HG02571 (cell line): ENCODE data around the gene BCL2A1.
"Not testable (repeated sequence)": the region's sequence is repeated elsewhere in the genome, so short reads cannot be mapped to it uniquely, and the experiment has no call there.

Experiments used
- ATAC-seq: cut with Tn5 transposase; IDR thresholded peaks from one replicate; pipeline ENCODE4 v1.9.1; 2021; ENCODE audit warnings: mild to moderate bottlenecking, moderate library complexity; ENCODE audit not compliant: unreplicated experiment

Gene BCL2A1

GRCh38 chr15:79970624-79971434 lies at the start of gene BCL2A1:
TSS of gene BCL2A1 (minus strand) at chr15:79971196. CDS start at chr15:79971119, 77 bp downstream.
- ATAC-seq: no peak

DNA sequence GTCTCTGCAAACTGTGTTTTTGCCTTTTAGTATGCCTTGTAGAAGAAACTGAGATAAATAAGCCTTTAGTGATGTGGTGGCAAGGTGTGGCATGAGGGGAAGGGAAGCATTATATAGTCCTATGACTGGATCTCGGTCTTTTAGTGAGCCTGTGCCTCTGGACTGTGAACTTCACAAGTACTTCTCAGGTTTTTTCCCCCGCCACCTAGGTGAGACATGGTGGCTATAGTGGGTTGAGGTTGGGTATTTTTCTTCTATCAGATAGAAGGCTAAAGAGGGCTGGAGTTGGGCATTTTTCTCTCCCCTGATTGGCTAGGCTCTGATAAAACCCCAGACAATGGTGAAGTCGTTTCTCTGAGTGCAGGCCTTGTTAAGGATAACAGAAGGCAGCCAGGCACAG lies 49.7 kb upstream of the BCL2A1 start:
- no peak for ATAC-seq

DNA sequence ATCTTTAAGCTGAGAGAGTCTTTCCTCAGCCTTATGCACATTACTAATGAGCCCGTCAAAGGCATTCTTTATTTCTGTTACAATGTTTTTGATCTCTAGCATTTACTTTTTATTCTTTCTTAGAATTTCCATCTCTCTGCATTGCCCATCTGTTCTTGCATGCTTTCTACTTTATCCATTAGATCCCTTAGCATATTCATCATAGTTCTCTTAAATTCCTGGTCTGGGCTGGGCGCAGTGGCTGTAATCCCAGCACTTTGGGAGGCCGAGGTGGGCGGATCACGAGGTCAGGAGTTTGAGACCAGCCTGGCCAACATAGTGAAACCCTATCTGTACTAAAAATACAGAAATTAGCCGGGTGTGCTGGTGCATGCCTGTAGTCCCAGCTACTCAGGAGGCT lies 49.2 kb upstream of the BCL2A1 start:
- not testable (repeated sequence) for ATAC-seq

DNA sequence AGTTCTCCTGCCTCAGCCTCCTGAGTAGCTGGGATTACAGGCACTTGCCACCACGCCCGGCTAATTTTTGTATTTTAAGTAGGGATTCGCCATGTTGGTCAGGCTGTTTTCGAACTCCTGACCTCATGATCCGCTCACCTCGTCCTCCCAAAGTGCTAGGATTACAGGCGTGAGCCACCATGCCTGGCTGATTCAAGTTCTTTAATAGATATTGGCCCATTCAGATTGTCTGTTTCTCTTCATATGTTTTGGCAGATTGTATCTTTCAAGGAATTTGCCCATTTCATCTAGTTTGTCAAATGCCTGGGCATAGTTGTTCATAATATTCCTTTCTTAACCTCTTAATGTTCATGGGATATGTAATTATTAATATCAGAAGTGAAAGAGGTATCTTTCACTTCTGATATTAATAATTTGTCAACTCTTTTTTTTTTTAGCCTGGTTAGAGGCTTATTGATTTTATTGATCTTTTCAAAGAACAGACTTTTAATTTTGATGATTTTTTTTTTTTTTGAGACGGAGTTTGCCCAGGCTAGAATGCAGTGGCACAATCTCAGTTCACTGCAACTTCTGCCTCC lies 48.3 kb upstream of the BCL2A1 start:
- no peak for ATAC-seq

DNA sequence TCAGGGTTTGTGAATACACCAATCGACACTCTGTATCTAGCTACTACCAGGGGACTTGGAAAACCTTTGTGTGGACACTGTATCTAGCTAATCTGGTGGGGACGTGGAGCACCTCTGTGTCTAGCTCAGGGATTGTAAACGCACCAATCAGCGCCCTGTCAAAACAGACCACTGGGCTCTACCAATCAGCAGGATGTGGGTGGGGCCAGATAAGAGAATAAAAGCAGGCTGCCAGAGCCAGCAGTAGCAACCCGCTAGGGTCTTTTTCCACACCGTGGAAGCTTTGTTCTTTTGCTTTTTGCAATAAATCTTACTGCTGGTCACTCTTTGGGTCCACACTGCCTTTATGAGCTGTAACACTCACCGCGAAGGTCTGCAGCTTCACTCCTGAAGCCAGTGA lies 46.1 kb upstream of the BCL2A1 start:
- ATAC-seq: not testable (repeated sequence)

GRCh38 chr15:80016506-80016905 lies 45.5 kb upstream of the BCL2A1 start:
- not testable (repeated sequence) for ATAC-seq

DNA sequence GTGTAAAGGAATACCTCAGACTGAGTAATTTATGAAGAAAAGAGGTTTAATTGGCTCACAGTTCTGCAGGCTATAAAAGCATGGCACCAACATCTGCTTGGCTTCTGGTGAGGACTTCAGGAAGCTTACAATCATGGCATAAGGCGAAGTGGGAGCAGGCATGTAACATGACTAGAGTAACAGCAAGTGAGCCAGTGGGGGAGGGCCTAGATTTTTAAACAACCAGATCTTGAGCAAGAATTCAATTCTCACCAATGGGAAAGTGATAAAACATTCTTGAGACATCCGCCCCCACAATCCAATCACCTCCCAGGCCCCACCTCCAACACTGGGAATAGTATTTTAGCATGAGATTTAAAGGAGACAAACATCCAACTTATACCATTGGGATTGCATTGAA lies 44.2 kb upstream of the BCL2A1 start:
- ATAC-seq: no peak

- ATAC-seq: not testable (repeated sequence)
These were observed 43.2 kb upstream of the BCL2A1 start for GRCh38 chr15:80014186-80014585.

DNA sequence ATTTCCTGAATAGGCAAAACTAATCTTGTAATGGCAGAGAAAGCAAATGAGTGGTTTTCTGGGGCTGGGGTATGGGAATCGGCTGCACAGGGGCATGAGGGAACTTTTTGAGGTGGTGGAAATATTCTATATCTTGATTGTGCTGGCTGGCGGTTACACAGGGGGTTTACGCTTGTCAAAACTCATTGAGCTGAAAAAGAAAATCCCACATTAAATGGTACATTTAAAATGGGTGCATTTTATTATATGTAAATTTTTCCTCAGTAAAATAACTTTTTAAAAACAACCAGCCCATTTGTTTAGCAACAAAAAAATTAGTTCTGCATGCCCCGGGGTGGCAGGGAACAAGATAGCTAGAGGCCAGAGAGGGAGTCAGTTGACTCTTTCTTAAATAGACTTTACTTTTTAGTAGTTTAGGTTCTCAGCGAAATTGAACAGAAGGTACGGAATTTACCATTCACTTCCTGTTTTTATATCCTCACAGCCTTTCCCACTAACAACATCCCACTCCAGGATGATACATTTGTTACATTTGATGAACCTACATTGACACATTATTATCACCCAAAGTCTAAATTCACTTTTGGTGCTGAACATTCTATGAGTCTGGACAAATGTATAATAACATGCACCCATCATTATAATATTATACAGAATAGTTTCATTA lies 41.2 kb upstream of the BCL2A1 start:
- no peak for ATAC-seq

DNA sequence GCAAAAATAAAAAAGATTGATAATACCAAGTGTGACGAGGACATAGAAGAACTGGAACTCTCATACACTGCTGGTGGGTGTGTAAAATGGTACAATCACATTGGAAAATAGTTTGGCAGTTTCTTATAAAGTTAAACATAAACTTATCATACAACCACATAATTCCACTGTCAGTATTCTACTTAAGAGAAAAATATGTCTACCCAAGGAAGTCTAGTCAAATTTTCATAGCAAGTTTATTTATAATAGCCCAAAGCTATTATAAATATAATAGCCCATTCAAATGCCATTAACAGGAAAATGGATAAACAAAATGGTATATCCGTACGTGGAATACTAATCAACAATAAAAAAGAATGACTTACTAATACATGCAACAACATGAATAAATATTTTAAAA lies 40.6 kb upstream of the BCL2A1 start:
- ATAC-seq: no peak

- peak; percentile 54 for ATAC-seq
These were observed 40.1 kb upstream of the BCL2A1 start for GRCh38 chr15:80011041-80011523.

- ATAC-seq: no peak
These were observed 39.2 kb upstream of the BCL2A1 start for GRCh38 chr15:80010131-80010673.

GRCh38 chr15:80007532-80007931 lies 36.5 kb upstream of the BCL2A1 start:
- no peak for ATAC-seq

GRCh38 chr15:80006946-80007345 lies 36.0 kb upstream of the BCL2A1 start:
- no peak for ATAC-seq

GRCh38 chr15:80003934-80004472 lies 33.0 kb upstream of the BCL2A1 start:
- ATAC-seq: no peak

- ATAC-seq: no peak
These were observed 32.2 kb upstream of the BCL2A1 start for GRCh38 chr15:80003171-80003570.

- ATAC-seq: no peak
These were observed 31.3 kb upstream of the BCL2A1 start for GRCh38 chr15:80002267-80002666.

GRCh38 chr15:79994615-79995014 lies 23.6 kb upstream of the BCL2A1 start:
- no peak for ATAC-seq

GRCh38 chr15:79991826-79992225 lies 20.8 kb upstream of the BCL2A1 start:
- no peak for ATAC-seq

DNA sequence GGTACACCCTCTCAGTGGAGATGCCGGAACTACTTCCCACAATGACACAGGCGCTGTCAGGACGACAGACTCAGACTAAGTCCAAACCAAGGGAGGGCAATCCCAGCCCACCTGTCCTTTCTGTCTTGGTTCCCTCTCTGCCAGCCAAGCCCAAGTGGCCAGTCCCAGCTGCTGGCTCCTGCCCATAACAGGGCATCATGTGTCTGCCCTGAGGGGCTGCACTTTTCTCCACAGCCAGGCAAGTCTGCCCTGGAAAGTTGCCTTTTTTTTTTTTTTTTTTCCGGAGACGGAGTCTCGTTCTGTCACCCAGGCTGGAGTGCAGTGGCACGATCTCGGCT lies 20.0 kb upstream of the BCL2A1 start:
- ATAC-seq: no peak

GRCh38 chr15:79990280-79990996 lies 19.4 kb upstream of the BCL2A1 start:
- ATAC-seq: no peak
